ENCODE measurements around the gene DCAF8L1. TPM values are rescaled to one million over a fixed set of nuclear protein-coding genes. Genes with fewer than 3 reads are reported as not detected.
"Not testable (repeated sequence)": the region's sequence is repeated elsewhere in the genome, so short reads cannot be mapped to it uniquely, and the experiment has no call there.

Gene DCAF8L1
- total RNA-seq, 4 donors from 2014 or later = not detected

GRCh38 chrX:27968878-27969277 lies 12.4 kb downstream of the DCAF8L1 start:
- WGBS, 2 donors = 14 to 16% methylated on average over 2 of the region's 2 CpGs
- H3K4me3 ChIP-seq (ENCODE audit: low read depth, poor library complexity, severe bottlenecking) = no peak overlapping the region
- intact Hi-C loops (cut with DNase I; ENCODE audit: low total_unique reads) = no loop called here
- DNase-seq (ENCODE audit: low spot score in 2 of 2) = no peak
- TF ChIP-seq CTCF (IDR thresholded peaks at IDR 0.05) (no peak), POLR2A (IDR thresholded peaks at IDR 0.05) (no peak)

- no peak overlapping the region for H3K4me3 ChIP-seq (ENCODE audit: low read depth, poor library complexity, severe bottlenecking)
- DNase-seq (ENCODE audit: low spot score in 2 of 2) = no peak
- 57 to 66% methylated on average over 2 of the region's 2 CpGs for WGBS, 2 donors
- intact Hi-C loops (cut with DNase I; ENCODE audit: low total_unique reads) = no loop called here
- no peak for TF ChIP-seq CTCF (IDR thresholded peaks at IDR 0.05)
Observed at GRCh38 chrX:27968352-27968751, 12.9 kb downstream of the DCAF8L1 start.

GRCh38 chrX:27966955-27967354 lies 14.3 kb downstream of the DCAF8L1 start:
- H3K4me3 ChIP-seq (ENCODE audit: low read depth, poor library complexity, severe bottlenecking) = no peak overlapping the region
- DNase-seq (ENCODE audit: low spot score in 2 of 2) = no peak
- intact Hi-C loops (cut with DNase I; ENCODE audit: low total_unique reads) = no loop called here
- TF ChIP-seq CTCF (IDR thresholded peaks at IDR 0.05) (no peak), POLR2A (IDR thresholded peaks at IDR 0.05) (no peak)
- WGBS, 2 donors = 35 to 37% methylated on average over 1 of the region's 1 CpG

GRCh38 chrX:27966492-27966891 lies 14.8 kb downstream of the DCAF8L1 start:
- 28 to 61% methylated on average over 1 of the region's 1 CpG for WGBS, 2 donors
- TF ChIP-seq CTCF (IDR thresholded peaks at IDR 0.05) (no peak), POLR2A (IDR thresholded peaks at IDR 0.05) (no peak)
- H3K4me3 ChIP-seq (ENCODE audit: low read depth, poor library complexity, severe bottlenecking) = no peak overlapping the region
- intact Hi-C loops (cut with DNase I; ENCODE audit: low total_unique reads) = no loop called here
- DNase-seq (ENCODE audit: low spot score in 2 of 2) = no peak

GRCh38 chrX:27965348-27965747 lies 15.9 kb downstream of the DCAF8L1 start:
- 77 to 94% methylated on average over 5 of the region's 5 CpGs for WGBS, 2 donors
- H3K4me3 ChIP-seq (ENCODE audit: low read depth, poor library complexity, severe bottlenecking); DNase-seq (ENCODE audit: low spot score in 2 of 2); intact Hi-C loops (cut with DNase I; ENCODE audit: low total_unique reads): not testable (repeated sequence)

GRCh38 chrX:27964432-27964831 lies 16.8 kb downstream of the DCAF8L1 start:
- no peak overlapping the region for H3K4me3 ChIP-seq (ENCODE audit: low read depth, poor library complexity, severe bottlenecking)
- 47 to 53% methylated on average over 1 of the region's 1 CpG for WGBS, 2 donors
- intact Hi-C loops (cut with DNase I; ENCODE audit: low total_unique reads) = no loop called here
- TF ChIP-seq CTCF (IDR thresholded peaks at IDR 0.05) = no peak
- no peak for TF ChIP-seq POLR2A (IDR thresholded peaks at IDR 0.05)
- no peak for DNase-seq (ENCODE audit: low spot score in 2 of 2)

- intact Hi-C loops (cut with DNase I; ENCODE audit: low total_unique reads); H3K4me3 ChIP-seq (ENCODE audit: low read depth, poor library complexity, severe bottlenecking); DNase-seq (ENCODE audit: low spot score in 2 of 2): not testable (repeated sequence)
- 79 to 95% methylated on average over 5 of the region's 5 CpGs for WGBS, 2 donors
Observed at GRCh38 chrX:27960410-27960809, 20.8 kb downstream of the DCAF8L1 start.
